GM12873 (cell line): ENCODE data around the gene NBEAL2.

ENCODE experiments used
- CTCF ChIP-seq: IDR thresholded peaks from 2 replicates; pipeline ENCODE4 v1.5.1; 2012; ENCODE audit warnings: low read depth, mild to moderate bottlenecking, moderate library complexity, low read length, control low read depth; ENCODE audit not compliant: insufficient read depth; ENCODE audit errors: missing control alignments

NBEAL2 gene

GRCh38 chr3:46989146-46989810 is 9.8 kb downstream of the NBEAL2 start:
- no peak for TF ChIP-seq CTCF

GRCh38 chr3:46990573-46991374 is 11.3 kb downstream of the NBEAL2 start:
- no peak for TF ChIP-seq CTCF

- no peak for TF ChIP-seq CTCF
Observed at GRCh38 chr3:46991406-46992165, 12.1 kb downstream of the NBEAL2 start.

- TF ChIP-seq CTCF = no peak
Observed at GRCh38 chr3:46992231-46992630, 12.8 kb downstream of the NBEAL2 start.

- TF ChIP-seq CTCF = no peak
Observed at GRCh38 chr3:46993292-46993691, 13.8 kb downstream of the NBEAL2 start.

GRCh38 chr3:46993986-46994385 is 14.5 kb downstream of the NBEAL2 start:
- no peak for TF ChIP-seq CTCF
